ENCODE results near the gene ADAMTS17.

GRCh38 chr15:100295939-100296565 lies 45.7 kb downstream of the ADAMTS17 start:
- TF ChIP-seq CTCF (IDR thresholded peaks at IDR 0.05; ENCODE audit: borderline replicate concordance, extremely low read depth, low read length, poor library complexity, severe bottlenecking) (no peak), EZH2 (IDR thresholded peaks at IDR 0.05; ENCODE audit: borderline replicate concordance, low read depth, low read length, severe bottlenecking) (no peak)
